ENCODE results near the gene FAM83G.

- peak; percentile 14 to 19 for TF ChIP-seq CTCF (conservative IDR thresholded peaks at IDR 0.05 in 1 of 2, IDR thresholded peaks at IDR 0.05 in 1 of 2; ENCODE audit: low read depth in 1 of 2, low read length in 2 of 2)
- no peak for TF ChIP-seq EZH2 (IDR thresholded peaks at IDR 0.05; ENCODE audit: low read length, missing control alignments)
Observed at GRCh38 chr17:18951941-18952842, 52.4 kb downstream of the FAM83G start, which contains the start of gene SLC5A10.

All from fibroblast of lung (primary cell).